MM.1S (cell line): ENCODE data around the gene PDE4B.
A peak's percentile ranks its signal among the peaks of the same experiment; 100 is the strongest.

ENCODE experiments used
- DNase-seq: peaks from one replicate; pipeline ENCODE4 v3.0.0-alpha.2; 2015
- H2AFZ ChIP-seq: fragments of 300-600 bp; sonication (generic); 2 replicates; pipeline ENCODE4 v1.6.0; 2016; ENCODE audit warnings: antibody characterized with exemption, low read length
- H3F3A ChIP-seq: fragments of 300-600 bp; sonication (generic); 2 replicates; pipeline ENCODE4 v1.6.1; 2016; ENCODE audit warnings: mild to moderate bottlenecking, antibody characterized with exemption, low read length, moderate library complexity, mixed read lengths; ENCODE audit not compliant: insufficient read depth
- H3K27ac ChIP-seq: fragments of 300-600 bp; sonication (generic); 2 replicates; pipeline ENCODE4 v1.5.1; 2016; ENCODE audit warnings: mild to moderate bottlenecking, low read length
- H3K27me3 ChIP-seq: fragments of 300-600 bp; sonication (generic); replicated peaks from 2 replicates; pipeline ENCODE4 v1.6.0; 2016; ENCODE audit warnings: low read length; ENCODE audit not compliant: insufficient read depth
- H3K36me3 ChIP-seq: fragments of 300-600 bp; sonication (generic); replicated peaks from 2 replicates; pipeline ENCODE4 v1.6.1; 2016; ENCODE audit warnings: mild to moderate bottlenecking, low read length, mixed read lengths; ENCODE audit not compliant: insufficient read depth
- H3K4me1 ChIP-seq: fragments of 300-600 bp; sonication (generic); 2 replicates; pipeline ENCODE4 v1.6.1; 2016; ENCODE audit warnings: low read length, mixed read lengths
- H3K4me2 ChIP-seq: fragments of 300-600 bp; sonication (generic); 2 replicates; pipeline ENCODE4 v1.6.0; 2016; ENCODE audit warnings: low read depth, low read length
- H3K4me3 ChIP-seq: fragments of 300-600 bp; sonication (generic); 2 replicates; pipeline ENCODE4 v1.5.1; 2016; ENCODE audit warnings: low read length, mixed read lengths
- H3K79me2 ChIP-seq: fragments of 300-600 bp; sonication (generic); 2 replicates; pipeline ENCODE4 v1.6.1; 2016; ENCODE audit warnings: mixed run types, low read length, mixed read lengths
- H3K9ac ChIP-seq: fragments of 300-600 bp; sonication (generic); 2 replicates; pipeline ENCODE4 v1.6.1; 2016; ENCODE audit warnings: low read length, mixed read lengths
- H3K9me2 ChIP-seq: fragments of 300-600 bp; sonication (generic); replicated peaks from 2 replicates; pipeline ENCODE4 v1.6.1; 2016; ENCODE audit warnings: mild to moderate bottlenecking, low read length, mixed read lengths; ENCODE audit not compliant: insufficient read depth
- H3K9me3 ChIP-seq: fragments of 300-600 bp; sonication (generic); replicated peaks from 2 replicates; pipeline ENCODE4 v1.6.1; 2016; ENCODE audit warnings: mild to moderate bottlenecking, low read length, mixed read lengths; ENCODE audit not compliant: insufficient read depth
- H4K20me1 ChIP-seq: fragments of 300-600 bp; sonication (generic); 2 replicates; pipeline ENCODE4 v1.6.1; 2016; ENCODE audit warnings: mild to moderate bottlenecking, low read length, moderate library complexity, mixed read lengths; ENCODE audit not compliant: insufficient read depth
- EZH2 ChIP-seq: fragments of 300-600 bp; sonication (generic); optimal IDR thresholded peaks from 2 replicates; pipeline ENCODE3; 2017; ENCODE audit warnings: low read depth, mild to moderate bottlenecking, antibody characterized with exemption, low read length, mixed read lengths
- EZH2phosphoT487 ChIP-seq: fragments of 300-600 bp; sonication (generic); IDR thresholded peaks from 2 replicates; pipeline ENCODE4 v1.6.1; 2018; ENCODE audit warnings: antibody characterized with exemption, low read length
- TF ChIP-seq, protein P1 (sequence below): fragments of 300-600 bp; sonication (generic); IDR thresholded peaks from 2 replicates; pipeline ENCODE4 v1.5.1; 2016; ENCODE audit warnings: antibody characterized with exemption, low read length, mixed read lengths

PDE4B gene

DNA sequence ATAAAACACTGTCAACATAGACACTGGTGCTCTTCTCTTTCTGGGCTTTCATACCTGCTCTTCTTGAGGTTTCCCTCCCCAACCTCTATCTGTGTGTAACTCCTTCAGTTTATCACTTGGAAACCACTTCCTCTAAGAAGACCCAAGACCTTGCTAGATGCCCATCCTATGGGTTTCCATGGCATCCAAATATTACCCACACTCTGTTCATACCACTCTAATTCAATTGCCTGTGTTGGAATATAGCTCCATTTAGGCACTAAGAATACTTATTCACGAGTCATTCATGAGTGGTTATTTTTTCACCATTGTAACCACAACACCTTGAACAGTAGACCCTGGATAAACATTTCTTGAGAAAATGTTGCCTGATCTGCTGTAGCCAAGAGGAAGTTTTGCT, 510.1 kb downstream of the PDE4B start:
- no peaks in the 10 kb centered on the region for H3K9me2 ChIP-seq
- no peaks in the 10 kb centered on the region for H3K27me3 ChIP-seq
- peaks cover 65% of the 10 kb centered on the region for H3K4me1 ChIP-seq
- no peaks in the 10 kb centered on the region for H3K79me2 ChIP-seq
- DNase-seq = no peak
- no peaks in the 10 kb centered on the region for H3K9me3 ChIP-seq
- H2AFZ ChIP-seq = no peak overlapping the region
- H3K4me2 ChIP-seq = no peak overlapping the region
- no peak overlapping the region for H3K4me3 ChIP-seq
- TF ChIP-seq, protein P1, sequence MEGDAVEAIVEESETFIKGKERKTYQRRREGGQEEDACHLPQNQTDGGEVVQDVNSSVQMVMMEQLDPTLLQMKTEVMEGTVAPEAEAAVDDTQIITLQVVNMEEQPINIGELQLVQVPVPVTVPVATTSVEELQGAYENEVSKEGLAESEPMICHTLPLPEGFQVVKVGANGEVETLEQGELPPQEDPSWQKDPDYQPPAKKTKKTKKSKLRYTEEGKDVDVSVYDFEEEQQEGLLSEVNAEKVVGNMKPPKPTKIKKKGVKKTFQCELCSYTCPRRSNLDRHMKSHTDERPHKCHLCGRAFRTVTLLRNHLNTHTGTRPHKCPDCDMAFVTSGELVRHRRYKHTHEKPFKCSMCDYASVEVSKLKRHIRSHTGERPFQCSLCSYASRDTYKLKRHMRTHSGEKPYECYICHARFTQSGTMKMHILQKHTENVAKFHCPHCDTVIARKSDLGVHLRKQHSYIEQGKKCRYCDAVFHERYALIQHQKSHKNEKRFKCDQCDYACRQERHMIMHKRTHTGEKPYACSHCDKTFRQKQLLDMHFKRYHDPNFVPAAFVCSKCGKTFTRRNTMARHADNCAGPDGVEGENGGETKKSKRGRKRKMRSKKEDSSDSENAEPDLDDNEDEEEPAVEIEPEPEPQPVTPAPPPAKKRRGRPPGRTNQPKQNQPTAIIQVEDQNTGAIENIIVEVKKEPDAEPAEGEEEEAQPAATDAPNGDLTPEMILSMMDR = no peak
- TF ChIP-seq EZH2 = no peak
- TF ChIP-seq EZH2phosphoT487 = no peak
- H3F3A ChIP-seq = no peaks in the 10 kb centered on the region
- H3K36me3 ChIP-seq = no peaks in the 10 kb centered on the region
- H3K27ac ChIP-seq = no peak overlapping the region
- H4K20me1 ChIP-seq = no peaks in the 10 kb centered on the region
- H3K9ac ChIP-seq = no peak overlapping the region

DNA sequence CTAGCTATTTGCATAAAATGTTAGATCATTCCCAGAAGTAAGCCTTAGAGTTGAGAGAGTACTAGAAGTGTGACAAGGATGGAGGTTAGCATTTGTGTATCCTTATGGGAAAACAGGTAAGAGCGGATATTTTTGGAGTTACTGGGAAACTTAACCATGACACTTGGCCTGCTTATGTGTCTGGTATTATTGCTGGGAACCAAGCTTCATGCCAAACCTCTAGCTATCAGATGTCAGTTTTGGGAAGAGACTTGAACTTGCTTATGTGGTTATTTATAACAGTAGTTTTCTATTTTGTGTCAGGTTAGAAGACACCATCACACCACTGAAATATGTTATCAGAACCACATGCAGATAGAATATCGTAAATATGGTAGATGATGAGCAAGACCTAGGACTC, 511.0 kb downstream of the PDE4B start:
- H4K20me1 ChIP-seq = no peaks in the 10 kb centered on the region
- H3K9ac ChIP-seq = no peak overlapping the region
- H3K9me2 ChIP-seq = no peaks in the 10 kb centered on the region
- no peaks in the 10 kb centered on the region for H3K9me3 ChIP-seq
- no peaks in the 10 kb centered on the region for H3F3A ChIP-seq
- no peak overlapping the region for H2AFZ ChIP-seq
- H3K79me2 ChIP-seq = no peaks in the 10 kb centered on the region
- H3K27me3 ChIP-seq = no peaks in the 10 kb centered on the region
- no peak for TF ChIP-seq EZH2
- no peak for TF ChIP-seq EZH2phosphoT487
- TF ChIP-seq, protein P1 = no peak
- H3K4me1 ChIP-seq = peaks cover 69% of the 10 kb centered on the region
- H3K27ac ChIP-seq = no peak overlapping the region
- H3K36me3 ChIP-seq = no peaks in the 10 kb centered on the region
- no peak overlapping the region for H3K4me3 ChIP-seq
- H3K4me2 ChIP-seq = no peak overlapping the region
- no peak for DNase-seq

DNA sequence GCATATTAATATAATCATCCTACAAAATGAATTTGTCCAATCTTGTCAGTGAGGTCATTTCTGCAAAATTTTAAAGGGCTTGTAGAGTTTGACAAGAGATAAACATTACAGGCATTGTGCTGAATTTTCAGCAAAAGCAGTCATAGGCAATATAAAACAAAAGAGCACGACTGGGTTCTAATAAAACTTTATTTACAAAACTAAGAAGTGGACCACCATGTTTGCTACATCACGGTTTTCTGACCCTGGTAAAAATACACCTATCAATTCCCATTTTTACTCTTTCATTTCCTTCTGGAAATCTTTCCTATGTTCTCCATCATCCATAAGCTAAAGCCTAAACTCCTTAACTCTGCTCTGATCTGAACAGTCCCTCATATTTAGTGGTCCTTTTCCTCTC, 511.4 kb downstream of the PDE4B start:
- H3K36me3 ChIP-seq = no peaks in the 10 kb centered on the region
- no peak overlapping the region for H3K27ac ChIP-seq
- TF ChIP-seq EZH2phosphoT487 (no peak), EZH2 (no peak)
- H3K9me2 ChIP-seq = no peaks in the 10 kb centered on the region
- H3K9me3 ChIP-seq = no peaks in the 10 kb centered on the region
- no peak for DNase-seq
- H3K4me3 ChIP-seq = no peak overlapping the region
- H3K79me2 ChIP-seq = no peaks in the 10 kb centered on the region
- H3F3A ChIP-seq = no peaks in the 10 kb centered on the region
- H3K27me3 ChIP-seq = no peaks in the 10 kb centered on the region
- H2AFZ ChIP-seq = no peak overlapping the region
- no peak overlapping the region for H3K9ac ChIP-seq
- peaks cover 69% of the 10 kb centered on the region for H3K4me1 ChIP-seq
- H4K20me1 ChIP-seq = no peaks in the 10 kb centered on the region
- H3K4me2 ChIP-seq = no peak overlapping the region

DNA sequence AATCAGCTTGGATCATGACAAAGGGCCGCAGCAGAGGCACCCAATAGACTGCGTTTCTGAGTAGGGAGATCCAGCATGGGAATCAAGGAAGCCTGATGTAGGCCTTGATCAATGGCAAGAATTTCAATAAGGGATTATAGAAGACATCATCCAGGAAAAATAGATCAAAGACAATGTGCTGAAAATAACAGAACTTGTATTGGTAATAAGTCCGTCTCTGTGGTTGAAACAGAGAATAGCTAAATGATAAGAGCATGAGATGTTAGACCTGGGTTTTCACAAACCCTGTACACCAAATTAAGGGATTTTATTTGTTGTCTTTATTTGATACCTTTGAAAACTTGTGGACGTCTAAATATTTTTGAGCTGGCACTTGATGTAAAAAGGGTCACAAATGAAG, 513.2 kb downstream of the PDE4B start:
- H3K9me2 ChIP-seq = no peaks in the 10 kb centered on the region
- H3K9ac ChIP-seq = 0 out of 2 replicates have a peak overlapping the region, but pooled peaks have one; percentile 7
- H4K20me1 ChIP-seq = no peaks in the 10 kb centered on the region
- peak overlapping the region; percentile 70 for H3K4me2 ChIP-seq
- no peaks in the 10 kb centered on the region for H3F3A ChIP-seq
- TF ChIP-seq, protein P1 = no peak
- no peak for TF ChIP-seq EZH2phosphoT487
- no peak for TF ChIP-seq EZH2
- H3K27ac ChIP-seq = peak overlapping the region; percentile 25; the same call in 1 of the 2 replicates
- H3K27me3 ChIP-seq = no peaks in the 10 kb centered on the region
- peak; percentile 57 for DNase-seq
- peak overlapping the region; percentile 7; the same call in 1 of the 2 replicates for H3K4me3 ChIP-seq
- H3K9me3 ChIP-seq = no peaks in the 10 kb centered on the region
- H3K36me3 ChIP-seq = no peaks in the 10 kb centered on the region
- peaks cover 62% of the 10 kb centered on the region for H3K4me1 ChIP-seq
- no peak overlapping the region for H2AFZ ChIP-seq
- H3K79me2 ChIP-seq = no peaks in the 10 kb centered on the region
